Mesendoderm (in vitro differentiated cells): ENCODE measurements around the gene GLIS1.

ENCODE experiments used
- DNase-seq: peaks from one replicate; pipeline ENCODE4 v3.0.0; 2013
- H2AK5ac ChIP-seq: 2 replicates; pipeline ENCODE4 v1.6.1; 2013; ENCODE audit warnings: low read length, inconsistent platforms
- H2BK120ac ChIP-seq: 2 replicates; pipeline ENCODE4 v1.6.1; 2013; ENCODE audit warnings: low read depth, mild to moderate bottlenecking, low read length, moderate library complexity, mixed read lengths
- H2BK15ac ChIP-seq: replicated peaks from 2 replicates; pipeline ENCODE4 v1.6.1; 2013; ENCODE audit warnings: low read depth, mild to moderate bottlenecking, moderate library complexity
- H2BK5ac ChIP-seq: 2 replicates; pipeline ENCODE4 v1.6.1; 2013; ENCODE audit warnings: low read length, inconsistent platforms
- H3K18ac ChIP-seq: 2 replicates; pipeline ENCODE4 v1.6.1; 2013; ENCODE audit warnings: mild to moderate bottlenecking, low read length, mixed read lengths
- H3K23ac ChIP-seq: one replicate; pipeline ENCODE4 v1.6.1; 2013; ENCODE audit warnings: low read length
- H3K27ac ChIP-seq: 2 replicates; pipeline ENCODE4 v1.5.1; 2013; ENCODE audit warnings: low read depth, mild to moderate bottlenecking, inconsistent platforms, low read length, moderate library complexity
- H3K27me3 ChIP-seq: 2 replicates; pipeline ENCODE4 v1.6.1; 2013; ENCODE audit warnings: low read length, control low read depth, mild to moderate bottlenecking, inconsistent platforms; ENCODE audit not compliant: insufficient read depth, poor library complexity
- H3K36me3 ChIP-seq: 2 replicates; pipeline ENCODE4 v1.6.1; 2013; ENCODE audit warnings: low read length, inconsistent platforms; ENCODE audit not compliant: control insufficient read depth, insufficient read depth
- H3K4ac ChIP-seq: one replicate; pipeline ENCODE4 v1.6.1; 2013; ENCODE audit warnings: low read depth, mild to moderate bottlenecking, low read length, moderate library complexity
- H3K4me1 ChIP-seq: 2 replicates; pipeline ENCODE4 v1.6.1; 2013; ENCODE audit warnings: low read depth, low read length, inconsistent platforms; ENCODE audit not compliant: control insufficient read depth
- H3K4me2 ChIP-seq: 2 replicates; pipeline ENCODE4 v1.6.1; 2013; ENCODE audit warnings: low read length
- H3K4me3 ChIP-seq: 2 replicates; pipeline ENCODE4 v1.5.1; 2013; ENCODE audit warnings: mild to moderate bottlenecking, low read length
- H3K56ac ChIP-seq: one replicate; pipeline ENCODE4 v1.6.1; 2013; ENCODE audit warnings: low read length
- H3K79me1 ChIP-seq: 2 replicates; pipeline ENCODE4 v1.6.1; 2013; ENCODE audit warnings: low read length, inconsistent platforms
- H3K79me2 ChIP-seq: 2 replicates; pipeline ENCODE4 v1.6.1; 2013; ENCODE audit warnings: mild to moderate bottlenecking, low read length; ENCODE audit not compliant: control insufficient read depth, insufficient read depth
- H3K9ac ChIP-seq: 2 replicates; pipeline ENCODE4 v1.6.1; 2013; ENCODE audit warnings: low read length, inconsistent platforms
- H4K5ac ChIP-seq: one replicate; pipeline ENCODE4 v1.6.1; 2013; ENCODE audit warnings: low read length
- H4K8ac ChIP-seq: one replicate; pipeline ENCODE4 v1.6.1; 2013; ENCODE audit warnings: low read depth, mild to moderate bottlenecking, control low read depth, low read length, moderate library complexity
- WGBS: extraction: QIAGEN DNeasy Blood & Tissue Kit; methylation state at CpG from one replicate; pipeline ENCODE4 v1.1.7; 2013; ENCODE audit warnings: low lambda C conversion rate, missing lambda C conversion rate; ENCODE audit not compliant: insufficient coverage; ENCODE audit errors: extremely low coverage; 5-methylcytosine and 5-hydroxymethylcytosine counted together

Gene GLIS1

GRCh38 chr1:53601031-53601745, 137.8 kb downstream of the GLIS1 start:
- Histone ChIP-seq H3K36me3 (no peaks in the 10 kb centered on the region), H2BK15ac (no peak overlapping the region), H3K56ac (no peak overlapping the region), H4K8ac (no peak overlapping the region), H3K79me1 (no peaks in the 10 kb centered on the region), H3K27me3 (no peaks in the 10 kb centered on the region), H3K79me2 (no peaks in the 10 kb centered on the region), H3K4ac (no peak overlapping the region), H3K4me2 (no peak overlapping the region), H3K4me1 (no peaks in the 10 kb centered on the region), H2AK5ac (no peak overlapping the region), H3K23ac (no peak overlapping the region), H4K5ac (no peak overlapping the region), H3K27ac (no peak overlapping the region), H3K9ac (no peak overlapping the region), H2BK5ac (no peak overlapping the region), H3K18ac (no peak overlapping the region), H2BK120ac (no peak overlapping the region), H3K4me3 (no peak overlapping the region)
- no CpG with 5 or more reads among the region's 11 CpGs for WGBS
- DNase-seq: no peak

- Histone ChIP-seq H3K27me3 (no peaks in the 10 kb centered on the region), H3K27ac (no peak overlapping the region), H2BK5ac (no peak overlapping the region), H2BK120ac (no peak overlapping the region), H3K56ac (no peak overlapping the region), H3K79me1 (no peaks in the 10 kb centered on the region), H4K5ac (no peak overlapping the region), H3K4ac (no peak overlapping the region), H3K23ac (no peak overlapping the region), H3K4me2 (no peak overlapping the region), H3K18ac (no peak overlapping the region), H4K8ac (no peak overlapping the region), H3K4me1 (no peaks in the 10 kb centered on the region), H3K9ac (no peak overlapping the region), H2BK15ac (no peak overlapping the region), H3K36me3 (no peaks in the 10 kb centered on the region), H3K79me2 (no peaks in the 10 kb centered on the region), H2AK5ac (no peak overlapping the region), H3K4me3 (no peak overlapping the region)
- DNase-seq: no peak
- no CpG with 5 or more reads among the region's 8 CpGs for WGBS
Observed at GRCh38 chr1:53600561-53600960, 138.4 kb downstream of the GLIS1 start.

- Histone ChIP-seq H3K56ac (no peak overlapping the region), H2BK5ac (no peak overlapping the region)
- WGBS: no CpG with 5 or more reads among the region's 5 CpGs
Observed at GRCh38 chr1:53600001-53600400, 139.0 kb downstream of the GLIS1 start.

GRCh38 chr1:53599481-53599880, 139.5 kb downstream of the GLIS1 start:
- H3K4me3 ChIP-seq: no peak overlapping the region
- no peak overlapping the region for H3K4me2 ChIP-seq
- no peaks in the 10 kb centered on the region for H3K4me1 ChIP-seq
- H3K27ac ChIP-seq: no peak overlapping the region
- no peak overlapping the region for H2BK5ac ChIP-seq
- no peak overlapping the region for H3K56ac ChIP-seq
- no peak for DNase-seq
- no peak overlapping the region for H3K9ac ChIP-seq
- H4K5ac ChIP-seq: no peak overlapping the region
- no peak overlapping the region for H2AK5ac ChIP-seq
- H4K8ac ChIP-seq: no peak overlapping the region
- no peaks in the 10 kb centered on the region for H3K36me3 ChIP-seq
- no peak overlapping the region for H3K4ac ChIP-seq
- no peaks in the 10 kb centered on the region for H3K79me2 ChIP-seq
- no CpG with 5 or more reads among the region's 4 CpGs for WGBS
- H2BK120ac ChIP-seq: no peak overlapping the region
- no peak overlapping the region for H3K23ac ChIP-seq
- no peak overlapping the region for H3K18ac ChIP-seq
- H2BK15ac ChIP-seq: no peak overlapping the region
- no peaks in the 10 kb centered on the region for H3K27me3 ChIP-seq
- no peaks in the 10 kb centered on the region for H3K79me1 ChIP-seq

More at GRCh38 chr1:53600001-53600400, 139.0 kb downstream of the GLIS1 start:
- Histone ChIP-seq H3K4ac (no peak overlapping the region), H3K4me3 (no peak overlapping the region), H3K4me2 (no peak overlapping the region), H4K5ac (no peak overlapping the region), H3K36me3 (no peaks in the 10 kb centered on the region), H3K9ac (no peak overlapping the region), H3K23ac (no peak overlapping the region), H3K27me3 (no peaks in the 10 kb centered on the region), H2AK5ac (no peak overlapping the region), H3K4me1 (no peaks in the 10 kb centered on the region), H4K8ac (no peak overlapping the region), H2BK120ac (no peak overlapping the region), H2BK15ac (no peak overlapping the region), H3K79me1 (no peaks in the 10 kb centered on the region), H3K79me2 (no peaks in the 10 kb centered on the region), H3K27ac (no peak overlapping the region), H3K18ac (no peak overlapping the region)
- DNase-seq: no peak

- H3K23ac ChIP-seq: no peak overlapping the region
Observed at GRCh38 chr1:53598966-53599365, 140.0 kb downstream of the GLIS1 start.

GRCh38 chr1:53595906-53596305, 143.1 kb downstream of the GLIS1 start:
- Histone ChIP-seq H3K4me2 (no peak overlapping the region), H3K4me3 (no peak overlapping the region), H3K18ac (no peak overlapping the region), H4K5ac (no peak overlapping the region), H3K27me3 (no peaks in the 10 kb centered on the region), H2BK15ac (no peak overlapping the region), H3K4me1 (no peaks in the 10 kb centered on the region), H3K79me2 (no peaks in the 10 kb centered on the region), H3K27ac (no peak overlapping the region), H3K79me1 (no peaks in the 10 kb centered on the region), H3K36me3 (no peaks in the 10 kb centered on the region), H3K56ac (no peak overlapping the region), H2BK5ac (no peak overlapping the region), H3K23ac (no peak overlapping the region), H2AK5ac (no peak overlapping the region), H3K4ac (no peak overlapping the region), H3K9ac (no peak overlapping the region), H4K8ac (no peak overlapping the region), H2BK120ac (no peak overlapping the region)
- no CpG with 5 or more reads among the region's 7 CpGs for WGBS
- no peak for DNase-seq

More at GRCh38 chr1:53598966-53599365, 140.0 kb downstream of the GLIS1 start:
- Histone ChIP-seq H3K4me2 (no peak overlapping the region), H3K27ac (no peak overlapping the region), H3K27me3 (no peaks in the 10 kb centered on the region), H2BK15ac (no peak overlapping the region), H3K79me2 (no peaks in the 10 kb centered on the region), H2BK5ac (no peak overlapping the region), H3K36me3 (no peaks in the 10 kb centered on the region), H3K4me3 (no peak overlapping the region), H3K4me1 (no peaks in the 10 kb centered on the region), H2AK5ac (no peak overlapping the region), H4K8ac (no peak overlapping the region), H3K4ac (no peak overlapping the region), H3K9ac (no peak overlapping the region), H3K56ac (no peak overlapping the region), H3K18ac (no peak overlapping the region), H3K79me1 (no peaks in the 10 kb centered on the region), H2BK120ac (no peak overlapping the region), H4K5ac (no peak overlapping the region)
- no peak for DNase-seq
- WGBS: no CpG with 5 or more reads among the region's 4 CpGs
